ENCODE data around the gene DPT. TPM values are rescaled to one million over a fixed set of nuclear protein-coding genes. Genes with fewer than 3 reads are reported as not detected.

The DPT gene
- total and polyA plus RNA-seq, 2 of the 4 experiments (the other 2 are of a cell fraction) = not detected

DNA sequence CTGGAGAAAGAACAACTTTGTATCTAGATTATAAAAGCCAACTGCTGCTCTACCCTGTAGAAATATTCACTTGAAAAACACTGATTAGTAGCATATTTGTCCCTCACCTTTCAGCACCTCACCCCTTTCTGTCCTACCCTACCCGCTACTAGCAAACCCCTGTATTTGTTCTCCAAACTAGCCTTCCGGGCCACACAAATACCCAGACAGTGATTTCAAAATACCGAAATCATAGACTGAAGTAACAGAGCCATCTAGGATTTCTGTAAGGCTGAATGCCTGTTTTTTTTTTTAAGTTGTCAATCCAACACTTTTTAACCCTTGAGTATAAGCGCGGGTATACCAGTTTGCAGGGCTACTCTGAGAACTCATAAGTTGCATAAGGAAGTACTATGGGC is 398 bp upstream of the DPT start:
- H4K91ac ChIP-seq (ENCODE audit: insufficient read depth, low read depth, low read length) = no peak overlapping the region
- in situ Hi-C loops (cut with MboI; ENCODE audit: low sequenced_read_pairs) = no loop called here
- H2AK5ac ChIP-seq (ENCODE audit: low read depth, low read length) = no peak overlapping the region
- WGBS, 2 experiments (ENCODE audit: extremely low coverage in 2 of 2, insufficient read length in 1 of 2) = 83% methylated on average over 1 of the region's 5 CpGs; no CpG with 5 or more reads in 1 of the 2 experiments
- H3K9ac ChIP-seq (ENCODE audit: low read depth, low read length) = no peak overlapping the region
- no peaks in the 10 kb centered on the region for H3K36me3 ChIP-seq (ENCODE audit: control insufficient read depth, insufficient read depth, low read length)
- H4K5ac ChIP-seq (ENCODE audit: low read depth, low read length) = no peak overlapping the region
- no peak overlapping the region for H3K23ac ChIP-seq (ENCODE audit: low read depth, low read length)
- H3K4ac ChIP-seq (ENCODE audit: low read depth, low read length) = no peak overlapping the region
- no peak overlapping the region for H3K56ac ChIP-seq (ENCODE audit: extremely low read depth, insufficient read depth, low read length)
- no peak overlapping the region for H3K27ac ChIP-seq (ENCODE audit: insufficient read depth, low read length)
- BruUV-seq (replicated peaks) = no TSS peak
- TF ChIP-seq CEBPB (IDR thresholded peaks at IDR 0.05; ENCODE audit: low read depth, low read length) (no peak), POLR2A (IDR thresholded peaks at IDR 0.05; ENCODE audit: low read depth, low read length) (no peak), FOS (IDR thresholded peaks at IDR 0.05; ENCODE audit: low read depth, low read length) (no peak), NFE2L2 (IDR thresholded peaks at IDR 0.05; ENCODE audit: low read depth, low read length) (no peak), MAFK (IDR thresholded peaks at IDR 0.05; ENCODE audit: low read depth, low read length) (no peak), SMC3 (IDR thresholded peaks at IDR 0.05; ENCODE audit: low read depth, low read length) (no peak)
- TF ChIP-seq, protein P1, sequence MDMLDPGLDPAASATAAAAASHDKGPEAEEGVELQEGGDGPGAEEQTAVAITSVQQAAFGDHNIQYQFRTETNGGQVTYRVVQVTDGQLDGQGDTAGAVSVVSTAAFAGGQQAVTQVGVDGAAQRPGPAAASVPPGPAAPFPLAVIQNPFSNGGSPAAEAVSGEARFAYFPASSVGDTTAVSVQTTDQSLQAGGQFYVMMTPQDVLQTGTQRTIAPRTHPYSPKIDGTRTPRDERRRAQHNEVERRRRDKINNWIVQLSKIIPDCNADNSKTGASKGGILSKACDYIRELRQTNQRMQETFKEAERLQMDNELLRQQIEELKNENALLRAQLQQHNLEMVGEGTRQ (IDR thresholded peaks at IDR 0.05; ENCODE audit: low read depth, low read length) = no peak
- no peak overlapping the region for H3K4me3 ChIP-seq (ENCODE audit: insufficient read depth, low read depth, low read length)
- H2BK120ac ChIP-seq (ENCODE audit: low read depth, low read length) = no peak overlapping the region
- H3K9me1 ChIP-seq (ENCODE audit: insufficient read depth, low read length) = no peaks in the 10 kb centered on the region
- H3K4me2 ChIP-seq (ENCODE audit: low read depth, low read length) = no peak overlapping the region
- ChIA-PET CTCF (no interaction called here), POLR2A (ENCODE audit: unreplicated experiment) (no interaction called here)
- no peaks in the 10 kb centered on the region for H3K79me1 ChIP-seq (ENCODE audit: low read depth in 1 of 2, low read length in 2 of 2)
- no peaks in the 10 kb centered on the region for H3K9me3 ChIP-seq (ENCODE audit: control insufficient read depth, insufficient read depth, low read length)
- H4K8ac ChIP-seq (ENCODE audit: low read depth in 2 of 2, low read length in 2 of 2) = no peak overlapping the region
- DNase-seq = no peak
- H3K14ac ChIP-seq (replicated peaks; ENCODE audit: low read depth, low read length) = no peak overlapping the region
- H3K18ac ChIP-seq (ENCODE audit: low read depth, low read length) = no peak overlapping the region
- ATAC-seq (ENCODE audit: low read depth) = no peak
- H3K27me3 ChIP-seq (ENCODE audit: control insufficient read depth, insufficient read depth, low read length) = no peaks in the 10 kb centered on the region
- no peaks in the 10 kb centered on the region for H4K20me1 ChIP-seq (ENCODE audit: insufficient read depth, low read length)
- intact Hi-C loops (cut with micrococcal nuclease) = no loop called here
- no peak overlapping the region for H2BK15ac ChIP-seq (ENCODE audit: low read depth, low read length)
- no peak overlapping the region for H2AFZ ChIP-seq (replicated peaks; ENCODE audit: low read length, poor library complexity)
- H2BK20ac ChIP-seq (ENCODE audit: low read depth, low read length) = no peak overlapping the region
- no peaks in the 10 kb centered on the region for H3K4me1 ChIP-seq (ENCODE audit: control insufficient read depth, insufficient read depth, low read length)
- no peak overlapping the region for H2BK5ac ChIP-seq (ENCODE audit: low read depth, low read length, poor library complexity, severe bottlenecking)
- no peak overlapping the region for H2AK9ac ChIP-seq (replicated peaks; ENCODE audit: low read depth, low read length, poor library complexity)
- dilution Hi-C loops (cut with HindIII; ENCODE audit: low sequenced_read_pairs, unreplicated experiment) = no loop called here
